Heart left ventricle (tissue), 13 donors: ENCODE measurements around the gene OR2B2.

Experiments
- CTCF ChIP-seq, 12 donors: fragments of 200-600 bp; sonication (generic) in 4 of 12; IDR thresholded peaks; one replicate each; pipeline versions ENCODE4 v1.5.0 to v1.8.0; 2018 to 2022; ENCODE audit warnings: antibody characterized with exemption in 12 of 12, mild to moderate bottlenecking in 5 of 12
- POLR2A ChIP-seq, 2 donors: fragments of 450-650 bp; IDR thresholded peaks; one replicate each; pipeline ENCODE4 v1.6.1; 2017; ENCODE audit warnings: antibody characterized with exemption in 2 of 2, mild to moderate bottlenecking in 2 of 2, moderate library complexity in 2 of 2
- donor health status: ischemic (EF 13 %, LVEDD 7.1; RV severe dilation, severe dysfunction).
- donor health status: DM: no; HTN: yes; CAD: no.
- donor health status: DM: no; HTN: no; CAD: no.
- donor health status: ischemic (EF 25% LVEDD 6.9; RV normal size, moderate dysfunction).
- donor health status: ischemic (EF 25% LVEDD 5.7; RV mildly dilated, moderate dysfunction).
- donor health status: ischemic (EF 35%, LVEDD 5.7; RV mildly dilated, moderate dysfunction).
- donor health status: nonischemic (EF 11% LVEDD 7.7; RV severe dilation, severe dysfunction).
- donor health status: DM: yes; HTN: yes; CAD: no.
- donor health status: PGD.
- donor health status: ischemic (EF 29% LVEDD 5.4; RV normal size, mild dysfunction).
- donor health status: nonischemic (EF 23%, LVEDD 6.1; RV moderate dilation, normal function).

- TF ChIP-seq CTCF (IDR thresholded peaks at IDR 0.05) = no peak
- no peak for TF ChIP-seq POLR2A (IDR thresholded peaks at IDR 0.05)
Observed at GRCh38 chr6:27874016-27874415, 38.2 kb downstream of the OR2B2 start.
